T-helper 22 cell (primary cell): Measurements from ENCODE around the gene ITGB5.

Experiments used
- DNase-seq: peaks from one replicate; pipeline ENCODE4 v3.0.0-alpha.2; 2020; ENCODE audit warnings: low read depth

ITGB5 gene

DNA sequence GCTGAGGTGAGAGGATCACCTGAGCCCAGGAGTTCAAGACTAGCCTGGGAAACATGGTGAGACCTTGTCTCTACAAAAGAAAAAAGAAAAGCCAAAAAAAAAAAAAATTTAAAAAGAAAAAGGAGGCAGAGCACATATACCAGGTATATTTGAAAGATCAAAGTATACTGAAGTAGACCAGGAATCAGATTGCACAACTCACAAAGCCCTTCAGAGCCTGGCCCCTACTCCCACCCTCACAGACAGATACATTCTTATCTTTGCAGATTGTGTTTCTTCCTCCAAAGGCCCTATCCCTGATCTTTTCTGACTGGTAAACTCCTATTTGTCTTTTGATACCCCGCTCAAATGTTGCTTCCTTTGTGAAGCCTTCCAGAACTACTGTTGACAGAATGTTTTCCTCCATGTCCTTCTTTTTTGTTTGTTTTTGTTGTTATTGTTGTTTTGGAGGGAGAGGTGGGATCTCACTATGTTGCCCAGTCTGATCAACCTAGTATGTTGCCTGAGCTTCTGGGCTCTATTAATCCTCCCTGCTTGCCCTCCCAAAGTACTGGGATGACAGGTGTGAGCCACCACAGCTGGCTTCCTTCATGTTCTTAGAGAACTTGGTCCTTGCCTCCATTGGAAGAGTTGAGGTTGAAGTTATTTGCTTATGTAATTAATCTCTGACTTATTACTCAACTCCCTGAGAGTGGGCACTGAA lies 9.8 kb upstream of the ITGB5 start:
- DNase-seq, result no peak

DNA sequence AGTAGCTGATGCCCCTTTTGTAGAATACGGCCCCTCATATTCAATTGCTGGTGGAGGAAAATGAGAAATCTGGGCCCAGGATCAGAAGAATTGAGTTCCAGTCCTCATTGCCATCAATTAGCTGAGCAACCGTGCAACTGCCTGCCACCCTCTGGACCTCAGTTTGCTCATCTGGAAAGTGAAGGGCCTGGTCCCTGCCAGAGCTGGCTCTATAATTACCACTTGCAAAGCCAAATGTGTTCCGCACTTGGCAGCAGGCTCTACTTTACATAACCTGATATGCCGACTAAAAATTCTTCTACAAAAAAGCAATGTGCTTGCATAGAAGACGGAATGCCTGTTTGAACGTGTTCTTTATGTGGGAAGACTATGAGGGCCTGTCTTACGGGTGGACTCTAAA lies 8.6 kb upstream of the ITGB5 start:
- DNase-seq, result no peak

DNA sequence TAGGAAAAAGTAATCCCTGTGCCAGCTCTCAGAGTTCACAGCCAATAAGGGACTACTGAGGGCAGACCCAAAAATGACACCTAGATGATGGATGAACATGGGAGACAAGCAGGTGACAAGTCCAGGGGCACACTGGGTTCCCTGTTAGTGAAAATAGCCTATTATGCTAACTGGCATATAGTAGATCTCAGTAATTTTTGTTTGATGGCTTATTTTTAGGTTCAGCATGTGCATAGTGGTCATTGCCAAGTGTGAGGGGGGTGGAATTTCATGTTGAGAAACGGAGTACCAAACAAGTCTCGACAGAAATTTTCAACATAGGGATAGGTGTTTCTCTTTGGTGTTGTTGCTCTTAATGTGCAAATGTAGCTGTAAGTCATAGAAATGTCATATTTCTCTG lies 6.4 kb upstream of the ITGB5 start:
- DNase-seq, result no peak

DNA sequence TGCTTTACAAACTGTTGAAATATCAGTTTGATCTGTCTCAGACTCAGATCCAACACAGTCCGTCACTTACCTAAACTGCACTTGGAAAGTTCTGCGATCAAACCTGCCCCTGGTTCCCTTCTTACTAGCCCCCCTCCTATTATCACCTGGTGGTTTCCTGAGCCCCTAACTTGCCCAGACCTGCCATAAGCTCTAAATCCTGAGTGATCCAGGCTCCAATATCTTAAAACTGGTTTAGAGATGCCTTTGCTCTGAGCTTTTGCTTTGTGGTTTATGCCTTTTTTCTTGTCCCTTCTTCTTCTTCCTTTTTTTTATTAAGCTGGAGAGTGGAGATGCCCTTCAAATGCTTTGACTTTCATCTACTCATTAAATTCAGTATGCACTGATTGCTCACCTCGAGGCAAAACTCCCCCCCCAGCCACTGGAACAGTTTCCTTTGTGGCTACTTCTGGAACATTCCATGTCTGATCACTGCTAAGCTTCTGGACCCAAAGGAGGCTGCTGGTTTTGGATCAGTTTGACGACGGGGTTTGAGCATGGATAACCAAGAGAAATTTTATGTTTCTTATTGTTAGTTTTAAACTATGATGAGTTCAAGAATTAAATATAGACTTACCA lies 3.5 kb upstream of the ITGB5 start:
- DNase-seq, result no peak

DNA sequence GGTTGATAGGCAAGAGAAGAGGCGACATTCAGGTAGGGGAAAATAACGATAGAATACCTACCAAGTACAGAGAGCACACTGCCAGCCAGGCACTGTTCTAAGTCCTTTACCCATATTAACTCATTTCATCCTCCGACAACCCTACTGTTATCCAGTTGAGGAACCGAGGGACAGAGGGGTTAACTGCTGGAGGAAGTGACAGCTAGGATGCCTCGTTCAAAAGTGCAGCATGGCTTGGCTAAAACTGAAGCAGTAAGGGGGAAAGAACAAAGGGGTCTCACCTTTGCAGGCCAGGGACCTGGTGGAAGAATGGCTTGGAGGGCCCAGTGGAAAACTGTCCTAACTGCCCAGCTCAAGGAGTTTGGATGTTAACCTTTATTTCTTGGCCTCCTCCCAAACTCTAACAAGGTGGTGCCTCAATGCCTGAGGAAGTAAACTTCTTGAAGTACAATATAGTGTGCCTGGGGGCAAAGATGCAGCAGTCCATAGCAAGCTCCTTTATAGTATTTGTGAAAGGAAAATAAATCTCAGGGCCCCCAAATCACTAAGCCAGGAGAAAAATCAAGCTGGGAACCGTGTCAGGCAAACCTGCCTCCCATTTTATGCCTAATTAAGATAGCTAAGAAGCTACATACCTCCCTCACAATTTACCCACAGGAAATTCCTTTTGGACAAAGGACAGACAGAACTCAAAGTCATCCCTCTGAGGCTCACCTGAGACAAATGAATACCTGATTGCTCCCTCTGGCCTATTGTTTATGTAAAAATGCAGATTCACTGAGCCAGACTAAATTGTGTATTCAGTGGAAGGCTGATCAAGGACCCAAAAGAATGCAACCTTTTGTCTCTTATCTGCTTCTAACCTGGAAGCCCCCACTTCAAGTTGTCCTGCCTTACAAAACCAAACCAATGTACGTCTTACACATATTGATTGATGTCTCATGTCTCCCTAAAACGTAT lies 1.6 kb upstream of the ITGB5 start:
- DNase-seq, result no peak

DNA sequence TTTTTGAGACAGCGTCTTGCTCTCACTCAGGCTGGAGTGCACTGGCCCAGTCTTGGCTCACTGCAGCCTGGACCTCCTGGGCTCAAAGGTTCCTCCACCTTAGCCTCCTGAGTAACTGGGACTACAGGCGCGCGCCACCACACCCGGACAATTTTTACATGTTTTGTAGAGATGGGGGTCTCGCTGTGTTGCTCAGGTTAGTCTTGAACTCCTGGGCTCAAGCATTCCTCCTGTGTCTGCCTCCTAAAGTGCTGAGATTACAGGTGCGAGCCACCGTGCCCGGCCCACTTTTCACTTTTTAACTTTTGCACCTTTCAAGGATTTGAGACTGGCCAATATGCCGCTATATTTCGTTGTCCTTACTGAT lies 750 bp upstream of the ITGB5 start:
- no peak for DNase-seq

DNA sequence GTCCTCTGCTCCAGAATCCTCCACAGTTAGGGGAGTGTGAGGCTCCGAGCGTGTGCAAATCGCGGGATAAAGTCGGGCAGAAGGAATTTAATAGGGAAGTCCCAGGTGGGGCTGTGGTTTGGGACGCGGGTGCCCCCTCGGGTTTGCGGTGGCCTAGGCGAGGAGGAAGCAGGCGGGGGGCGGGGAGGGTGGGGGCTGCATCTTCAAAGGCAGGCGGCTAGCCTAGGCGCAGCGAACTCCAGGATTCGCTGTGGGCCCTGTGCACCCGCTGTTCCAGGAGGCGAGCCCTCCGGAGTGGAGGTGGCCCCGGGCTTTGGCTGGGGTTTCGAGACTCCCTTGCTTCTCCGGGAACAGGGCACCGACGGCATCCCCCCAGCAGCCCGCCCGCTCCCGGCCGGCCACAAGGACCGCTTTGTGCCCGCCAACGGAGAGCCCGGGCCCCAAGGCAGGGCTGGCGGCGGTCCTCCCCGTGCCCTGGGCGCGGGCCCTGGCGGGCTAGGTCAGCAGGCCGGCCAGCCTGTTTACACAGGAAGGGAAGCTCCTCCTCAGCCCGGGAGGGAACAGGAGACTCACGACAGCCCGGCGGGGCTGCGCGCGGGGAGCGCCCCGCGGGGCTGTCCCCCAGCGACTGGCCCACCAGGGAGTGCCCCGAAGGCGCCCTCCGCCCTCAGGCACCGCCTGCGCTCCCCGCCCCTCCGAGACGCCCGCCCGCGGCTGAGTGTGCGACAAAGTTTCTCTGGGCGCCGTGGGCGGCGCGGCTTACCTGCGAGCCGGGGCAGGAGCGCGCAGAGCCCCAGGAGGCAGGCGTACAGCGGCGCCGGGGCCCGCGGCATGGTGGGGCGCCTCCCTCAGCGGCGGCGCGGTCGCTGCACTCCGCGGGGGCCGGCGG lies 753 bp downstream of the ITGB5 start:
- DNase-seq, result no peak

DNA sequence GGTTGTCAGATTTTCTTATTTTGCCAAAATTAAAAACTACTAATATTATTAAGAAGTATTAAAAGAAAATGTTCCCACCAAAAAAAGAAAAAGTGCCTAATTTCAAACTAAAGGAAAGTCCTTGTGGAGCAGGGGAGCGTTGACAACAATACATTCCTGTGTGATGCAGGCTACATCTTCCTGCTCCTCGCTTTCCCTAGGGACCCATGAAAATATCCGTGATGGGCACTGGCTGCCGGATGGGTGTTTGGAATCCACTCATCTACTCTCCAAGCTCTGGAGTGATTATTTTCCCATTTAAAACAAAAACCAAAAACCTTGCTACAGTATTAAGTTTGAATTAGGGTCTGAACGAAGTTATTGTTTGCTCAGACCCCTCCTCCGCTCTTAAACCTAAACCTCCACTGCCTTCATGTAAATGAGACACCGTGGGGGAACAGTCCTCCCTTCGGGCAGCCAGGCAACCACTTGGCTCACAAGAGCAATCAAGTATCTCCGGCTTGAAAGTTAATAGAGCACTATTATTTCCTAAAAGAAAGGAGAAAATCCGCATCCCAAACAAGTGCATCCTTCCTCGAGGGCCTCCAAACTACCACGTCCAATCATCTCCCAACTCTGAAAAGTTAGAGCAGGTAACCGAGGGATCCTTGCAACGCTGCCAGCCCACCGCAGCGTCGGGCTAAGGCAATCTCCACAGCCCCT lies 1.5 kb downstream of the ITGB5 start:
- no peak for DNase-seq

DNA sequence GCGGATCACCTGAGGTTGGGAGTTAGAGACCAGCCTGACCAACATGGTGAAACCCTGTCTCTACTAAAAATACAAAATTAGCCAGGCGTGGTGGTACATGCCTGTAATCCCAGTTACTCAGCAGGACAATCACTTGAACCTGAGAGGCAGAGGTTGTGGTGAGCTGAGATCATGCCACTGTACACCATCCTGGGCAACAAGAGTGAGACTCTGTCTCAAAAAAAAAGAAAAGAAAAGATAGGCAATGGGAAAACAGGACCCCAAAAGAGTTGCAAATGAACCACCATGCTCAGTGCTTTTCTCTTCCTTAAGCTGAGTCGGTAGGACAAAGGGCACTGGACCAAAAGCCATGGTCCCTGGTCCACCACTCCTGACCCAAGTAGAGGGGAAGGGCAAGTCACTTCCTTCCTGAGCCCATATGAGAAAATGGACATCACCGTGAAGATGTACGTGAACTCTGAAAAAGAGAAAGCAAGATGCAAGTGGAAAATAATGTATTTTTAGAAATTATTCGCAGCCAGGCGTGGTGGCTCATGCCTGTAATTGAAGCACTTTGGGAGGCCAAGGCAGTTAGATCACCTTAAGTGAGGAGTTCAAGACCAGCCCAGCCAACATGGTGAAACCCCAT lies 2.6 kb downstream of the ITGB5 start:
- no peak for DNase-seq

DNA sequence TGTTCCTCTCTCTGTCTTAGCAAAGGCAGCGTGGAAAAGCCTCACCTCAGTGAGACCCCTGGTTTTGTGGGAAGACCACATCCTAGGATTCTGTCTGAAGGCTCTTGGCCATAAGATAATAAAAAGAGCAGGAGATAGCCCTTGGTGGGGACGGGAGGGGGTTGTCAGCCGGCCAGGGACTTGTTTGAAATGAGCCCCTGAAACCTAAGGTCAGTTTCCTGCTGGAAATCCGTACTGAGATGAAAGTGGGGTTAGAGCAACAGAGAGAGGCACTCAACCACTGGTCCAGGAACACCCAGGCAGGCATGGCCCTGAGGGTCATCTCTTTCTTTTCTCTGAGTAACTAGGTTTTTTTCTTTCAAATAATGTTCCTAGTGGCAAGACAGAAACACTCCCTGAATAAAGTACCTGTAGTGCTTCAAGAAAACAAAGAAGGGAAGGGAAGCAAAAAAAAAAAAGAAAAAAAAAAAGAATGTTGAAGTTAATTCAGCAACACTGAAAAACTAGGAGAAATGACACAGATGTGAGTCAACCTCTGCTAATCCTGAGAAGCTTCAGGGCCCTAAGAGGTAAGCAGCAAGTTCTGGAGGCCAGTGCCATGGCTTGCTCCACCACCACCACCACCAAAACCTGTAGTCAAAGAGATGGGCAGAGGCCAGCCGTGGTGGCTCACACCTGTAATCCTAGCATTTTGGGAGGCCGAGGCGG lies 3.2 kb downstream of the ITGB5 start:
- no peak for DNase-seq

DNA sequence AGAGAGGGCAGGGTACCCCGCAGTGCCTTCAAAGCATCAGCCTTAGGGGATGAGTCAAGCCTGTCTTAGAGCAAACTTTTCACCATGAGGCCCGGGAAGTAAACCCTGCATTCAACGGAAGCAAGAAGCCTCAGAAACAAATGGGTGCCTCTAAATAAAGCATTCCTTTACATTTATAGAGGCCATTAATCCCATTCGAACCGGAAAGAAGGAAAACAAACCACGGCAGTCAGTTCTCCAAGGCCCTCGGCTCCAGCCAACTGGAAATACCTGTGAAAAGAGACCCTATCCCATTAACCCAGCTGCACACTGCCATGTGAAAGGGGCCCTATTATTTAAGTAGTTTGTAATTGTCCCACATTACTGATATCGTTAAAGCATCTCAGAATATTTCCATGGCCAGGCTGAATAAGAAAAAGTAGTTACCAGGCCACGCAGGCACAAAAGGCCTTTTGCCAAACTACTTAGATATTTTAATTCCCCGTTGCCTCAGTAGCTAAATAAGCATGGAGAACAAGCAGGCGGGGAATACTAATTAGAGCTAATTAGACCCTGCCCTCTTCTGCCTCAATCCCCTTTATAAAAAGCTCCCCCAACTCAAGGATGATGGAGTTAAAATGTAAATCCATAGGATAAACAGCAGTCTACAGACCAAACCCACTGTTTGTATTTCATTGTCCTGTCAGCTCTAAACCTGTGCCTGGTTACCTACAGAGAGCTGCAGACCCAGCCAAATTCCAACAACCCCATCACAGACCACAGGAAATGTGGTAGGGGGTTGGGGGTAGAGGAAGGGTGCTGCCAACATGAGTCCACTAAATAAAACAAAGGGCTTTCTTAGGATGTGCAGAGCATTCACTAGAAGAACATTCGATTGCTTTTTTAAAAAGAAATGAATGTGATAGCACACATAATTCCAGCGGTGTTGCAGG lies 4.1 kb downstream of the ITGB5 start:
- no peak for DNase-seq

DNA sequence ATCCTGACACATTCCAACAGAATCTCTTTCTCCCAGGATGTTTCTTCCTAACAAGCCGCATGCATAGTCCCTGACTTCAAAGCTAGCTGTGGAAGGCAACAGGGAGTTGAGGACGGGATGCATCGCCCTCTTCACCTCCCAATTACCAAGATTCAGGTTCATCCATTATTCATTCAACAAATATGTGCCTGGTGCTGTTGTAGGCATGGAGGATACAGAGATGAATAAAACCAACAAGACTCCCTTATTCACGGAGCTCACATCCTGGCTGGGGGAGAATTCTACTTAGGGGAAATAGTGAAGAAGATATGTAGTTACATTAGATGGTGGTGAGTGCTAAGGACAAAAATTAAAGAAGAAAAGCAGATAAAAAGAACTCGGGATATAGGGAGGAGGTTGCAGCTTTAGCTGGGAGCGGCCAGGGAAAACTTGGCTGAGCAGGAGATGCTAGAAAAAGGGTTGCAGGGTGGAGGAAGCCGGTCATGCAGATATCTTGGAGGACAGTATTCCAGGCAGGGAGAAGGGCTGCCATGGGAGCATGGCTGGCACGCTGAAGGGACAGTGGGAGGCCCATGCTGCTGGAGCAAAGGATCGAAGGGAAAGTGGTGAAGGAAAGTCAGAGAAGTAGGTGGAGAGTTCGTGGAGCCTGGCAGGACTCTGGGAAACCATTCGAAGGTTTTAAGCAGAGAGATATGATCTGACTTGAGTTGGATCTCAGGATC lies 5.0 kb downstream of the ITGB5 start:
- no peak for DNase-seq

DNA sequence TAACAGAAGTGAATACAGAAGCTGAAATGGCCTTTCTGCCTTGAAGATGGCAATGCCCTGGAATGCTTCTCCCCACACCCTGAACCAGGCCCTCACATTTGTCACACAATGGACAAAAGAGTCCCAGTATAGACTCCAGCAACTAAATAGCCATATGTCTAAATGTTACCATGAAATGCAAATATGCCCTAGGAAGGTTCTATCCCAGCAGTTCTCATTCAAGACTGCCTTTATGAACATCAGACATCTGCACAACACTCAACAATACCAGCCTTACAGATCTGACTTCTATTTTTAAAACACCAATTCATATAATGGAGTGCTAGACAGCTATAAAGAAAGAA lies 7.9 kb downstream of the ITGB5 start:
- DNase-seq, result no peak

DNA sequence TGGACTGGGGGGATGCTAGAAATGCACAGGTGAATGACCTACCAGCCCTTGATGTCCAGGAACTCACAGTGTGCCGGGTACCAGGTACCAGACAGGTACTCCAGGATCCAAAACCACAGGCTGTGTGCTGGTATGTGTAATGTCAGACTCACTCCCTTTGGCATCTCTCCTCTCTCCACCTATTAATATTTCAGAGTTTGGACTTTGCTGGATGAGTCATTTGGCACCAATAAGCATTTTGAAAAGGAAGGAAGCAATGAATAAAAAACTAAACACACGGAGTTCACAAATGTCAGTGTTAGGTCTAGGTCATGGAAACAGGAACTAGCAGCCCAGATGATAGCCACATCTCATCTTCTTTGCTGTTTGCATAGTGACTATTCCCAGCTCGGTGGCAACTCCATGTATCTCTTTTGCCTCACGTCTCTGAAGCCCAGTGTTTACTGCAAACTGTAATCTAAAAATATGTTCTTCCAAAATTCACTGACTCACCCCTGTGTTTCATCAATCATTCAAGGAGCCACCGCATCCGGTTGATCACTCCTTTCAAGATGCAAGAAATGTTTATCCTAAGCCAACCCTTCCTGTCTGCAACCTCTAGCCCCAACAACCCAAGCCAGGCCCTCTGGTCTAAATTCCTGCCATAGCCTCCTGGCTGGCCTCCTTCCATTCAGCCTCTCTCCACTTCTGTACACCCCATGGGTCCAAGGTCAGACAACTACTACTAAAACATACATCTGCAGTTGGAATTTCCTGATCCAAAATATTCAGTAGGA lies 8.4 kb downstream of the ITGB5 start:
- no peak for DNase-seq

DNA sequence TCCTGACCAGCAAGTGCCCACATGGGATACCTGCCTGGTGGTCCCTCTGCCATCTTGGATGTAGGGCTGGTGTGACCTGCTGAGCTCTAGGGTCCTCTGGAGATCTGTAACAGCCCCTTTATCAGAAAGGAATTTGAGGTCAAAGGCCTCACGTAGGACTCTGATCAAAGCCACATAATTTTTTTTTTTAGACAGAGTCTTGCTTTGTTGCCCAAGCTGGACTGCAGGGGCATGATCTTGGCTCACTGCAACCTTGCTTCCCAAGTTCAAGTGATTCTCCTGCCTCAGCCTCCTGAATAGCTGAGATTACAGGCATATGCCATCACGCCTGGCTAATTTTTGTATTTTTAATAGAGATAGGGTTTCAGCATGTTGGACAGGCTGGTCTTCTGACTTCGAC lies 9.5 kb downstream of the ITGB5 start:
- DNase-seq, result no peak

DNA sequence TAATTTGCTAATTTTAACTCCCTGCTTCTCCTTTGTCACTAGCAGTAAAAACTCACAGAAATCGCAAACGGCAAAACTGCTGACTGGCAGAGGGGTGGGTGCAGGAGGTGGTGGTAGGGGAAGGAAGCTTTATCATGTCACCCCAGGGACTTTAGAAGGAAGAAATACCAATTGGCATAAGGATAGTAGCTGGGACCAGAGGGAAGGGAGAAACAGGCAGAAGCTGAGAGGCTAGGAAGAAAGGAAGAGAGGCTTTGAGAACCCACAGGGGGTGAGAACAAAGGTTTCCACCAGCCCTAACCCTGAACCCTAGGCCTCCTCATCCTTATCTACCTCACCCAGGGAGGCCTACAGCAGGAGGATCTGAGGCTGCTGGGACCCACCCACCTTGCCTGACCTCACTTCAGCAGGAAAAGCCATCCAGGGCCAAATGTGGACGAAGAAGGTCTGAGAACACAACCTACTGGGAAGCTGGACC lies 10.7 kb downstream of the ITGB5 start:
- no peak for DNase-seq

DNA sequence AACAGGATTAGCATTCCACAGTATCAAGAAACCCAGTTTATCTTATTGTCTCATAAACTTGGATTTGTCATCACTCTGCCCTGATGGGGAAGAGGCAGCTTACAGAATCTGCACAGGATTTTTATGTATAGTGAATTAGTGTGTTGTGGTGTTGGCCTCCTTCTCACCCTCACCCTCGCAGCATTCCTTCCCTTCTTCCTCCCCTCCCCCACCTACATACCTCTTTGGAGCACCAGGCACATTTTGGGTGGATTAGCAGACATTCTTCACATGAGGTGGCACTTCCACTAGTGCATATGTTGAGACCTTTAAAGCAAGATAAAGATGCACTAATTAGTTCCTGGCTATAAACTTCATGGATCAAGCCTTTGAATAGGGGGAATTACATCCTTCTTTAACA lies 13.9 kb downstream of the ITGB5 start:
- DNase-seq, result no peak

DNA sequence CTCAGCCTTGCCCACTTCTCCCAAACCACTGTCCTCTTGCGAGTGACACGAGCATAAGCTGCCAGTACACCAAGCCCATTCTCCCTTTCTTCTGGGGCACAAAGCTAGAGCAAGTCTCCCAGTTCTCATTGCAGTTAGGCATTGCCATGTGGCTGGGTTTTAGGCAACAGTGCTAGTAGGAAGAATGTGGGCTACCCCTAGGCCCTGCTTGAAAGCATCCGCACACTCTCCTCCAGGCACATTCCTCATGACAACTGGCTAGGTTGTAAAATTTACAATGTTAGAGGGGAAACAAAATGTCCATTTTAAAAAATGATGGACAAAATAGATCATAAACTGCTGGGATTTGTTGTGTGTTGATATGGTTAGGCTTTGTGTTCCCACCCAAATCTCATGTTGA lies 19.7 kb downstream of the ITGB5 start:
- no peak for DNase-seq
